GM18867 (cell line): ENCODE measurements around the gene RACGAP1.

ENCODE experiments used
- ATAC-seq: cut with Tn5 transposase; IDR thresholded peaks from one replicate; pipeline ENCODE4 v1.9.1; 2021; ENCODE audit warnings: mild to moderate bottlenecking, moderate library complexity; ENCODE audit not compliant: unreplicated experiment

Gene RACGAP1

GRCh38 chr12:49945394-49946080 lies 79.8 kb downstream of the RACGAP1 start:
- peak; percentile 83 for ATAC-seq

GRCh38 chr12:49944718-49945117 lies 80.6 kb downstream of the RACGAP1 start:
- no peak for ATAC-seq

- ATAC-seq, result no peak
Observed at GRCh38 chr12:49944046-49944445, 81.2 kb downstream of the RACGAP1 start.

- ATAC-seq, result no peak
Observed at GRCh38 chr12:49943625-49943960, 81.7 kb downstream of the RACGAP1 start.

- ATAC-seq, result no peak
Observed at GRCh38 chr12:49942921-49943624, 82.2 kb downstream of the RACGAP1 start.

- no peak for ATAC-seq
Observed at GRCh38 chr12:49942512-49942893, 82.8 kb downstream of the RACGAP1 start.

GRCh38 chr12:49941556-49942511 lies 83.5 kb downstream of the RACGAP1 start:
- ATAC-seq, result no peak

- ATAC-seq, result no peak
Observed at GRCh38 chr12:49939707-49940106, 85.6 kb downstream of the RACGAP1 start.

GRCh38 chr12:49939307-49939706 lies 86.0 kb downstream of the RACGAP1 start:
- ATAC-seq, result no peak
